ENCODE data around the gene KLF3.

The KLF3 gene

DNA sequence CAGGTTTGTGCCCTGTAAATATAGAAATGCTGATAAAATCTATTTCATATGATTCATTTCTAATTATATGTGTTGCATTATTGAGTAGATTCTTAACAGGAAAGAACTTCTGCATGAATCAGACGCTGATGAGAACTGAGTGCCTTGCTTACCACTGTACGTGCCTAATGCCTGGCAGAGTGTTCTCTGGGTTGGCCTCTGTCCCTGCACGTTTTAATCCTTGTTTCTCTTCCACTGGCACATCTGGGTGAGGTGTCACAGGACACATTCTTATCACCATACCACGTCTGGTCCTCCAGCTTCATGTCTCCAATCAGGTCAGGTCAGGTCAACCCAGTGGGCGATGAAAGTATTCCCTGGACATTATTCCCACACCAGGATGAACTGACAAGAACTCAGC lies 53.6 kb downstream of the KLF3 start:
- intact Hi-C loops (cut with DNase I; ENCODE audit: low total_unique reads), result no loop called here
- H3K27ac ChIP-seq, result no peak overlapping the region
- no peaks in the 10 kb centered on the region for H3K27me3 ChIP-seq
- H3K9me3 ChIP-seq, result no peaks in the 10 kb centered on the region
- TF ChIP-seq, protein P1, sequence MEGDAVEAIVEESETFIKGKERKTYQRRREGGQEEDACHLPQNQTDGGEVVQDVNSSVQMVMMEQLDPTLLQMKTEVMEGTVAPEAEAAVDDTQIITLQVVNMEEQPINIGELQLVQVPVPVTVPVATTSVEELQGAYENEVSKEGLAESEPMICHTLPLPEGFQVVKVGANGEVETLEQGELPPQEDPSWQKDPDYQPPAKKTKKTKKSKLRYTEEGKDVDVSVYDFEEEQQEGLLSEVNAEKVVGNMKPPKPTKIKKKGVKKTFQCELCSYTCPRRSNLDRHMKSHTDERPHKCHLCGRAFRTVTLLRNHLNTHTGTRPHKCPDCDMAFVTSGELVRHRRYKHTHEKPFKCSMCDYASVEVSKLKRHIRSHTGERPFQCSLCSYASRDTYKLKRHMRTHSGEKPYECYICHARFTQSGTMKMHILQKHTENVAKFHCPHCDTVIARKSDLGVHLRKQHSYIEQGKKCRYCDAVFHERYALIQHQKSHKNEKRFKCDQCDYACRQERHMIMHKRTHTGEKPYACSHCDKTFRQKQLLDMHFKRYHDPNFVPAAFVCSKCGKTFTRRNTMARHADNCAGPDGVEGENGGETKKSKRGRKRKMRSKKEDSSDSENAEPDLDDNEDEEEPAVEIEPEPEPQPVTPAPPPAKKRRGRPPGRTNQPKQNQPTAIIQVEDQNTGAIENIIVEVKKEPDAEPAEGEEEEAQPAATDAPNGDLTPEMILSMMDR (IDR thresholded peaks at IDR 0.05), result no peak
- no peak for DNase-seq
- no peaks in the 10 kb centered on the region for H3K4me1 ChIP-seq
- H3K36me3 ChIP-seq, result no peaks in the 10 kb centered on the region
- H3K4me3 ChIP-seq, result no peak overlapping the region

DNA sequence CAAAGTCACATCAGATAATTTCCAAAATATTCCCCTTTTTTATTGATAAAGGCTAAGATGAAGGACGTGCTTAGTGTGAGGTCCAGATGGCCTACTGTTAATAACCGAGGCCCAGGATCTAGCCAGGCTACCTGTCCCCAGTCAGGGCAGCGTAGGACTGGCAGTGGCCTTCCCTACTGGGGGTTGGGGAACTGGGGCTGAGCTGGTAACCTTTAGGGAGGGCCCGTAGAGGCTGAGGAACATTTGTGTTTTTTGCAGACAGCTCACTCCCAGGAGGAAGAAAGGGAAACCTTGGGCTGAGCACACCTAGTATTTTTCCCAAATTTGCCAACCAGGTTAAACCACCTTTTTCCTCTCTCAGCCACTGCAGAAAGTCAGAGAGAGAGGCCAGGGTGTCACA lies 59.1 kb downstream of the KLF3 start:
- H3K4me3 ChIP-seq, result no peak overlapping the region
- H3K9me3 ChIP-seq, result no peaks in the 10 kb centered on the region
- intact Hi-C loops (cut with DNase I; ENCODE audit: low total_unique reads), result no loop called here
- TF ChIP-seq, protein P1 (IDR thresholded peaks at IDR 0.05), result no peak
- H3K27me3 ChIP-seq, result no peaks in the 10 kb centered on the region
- H3K36me3 ChIP-seq, result no peaks in the 10 kb centered on the region
- H3K27ac ChIP-seq, result no peak overlapping the region
- peaks cover 0 to 11% (median 0%) of the 10 kb centered on the region in 4 donors for H3K4me1 ChIP-seq
- DNase-seq, result no peak

DNA sequence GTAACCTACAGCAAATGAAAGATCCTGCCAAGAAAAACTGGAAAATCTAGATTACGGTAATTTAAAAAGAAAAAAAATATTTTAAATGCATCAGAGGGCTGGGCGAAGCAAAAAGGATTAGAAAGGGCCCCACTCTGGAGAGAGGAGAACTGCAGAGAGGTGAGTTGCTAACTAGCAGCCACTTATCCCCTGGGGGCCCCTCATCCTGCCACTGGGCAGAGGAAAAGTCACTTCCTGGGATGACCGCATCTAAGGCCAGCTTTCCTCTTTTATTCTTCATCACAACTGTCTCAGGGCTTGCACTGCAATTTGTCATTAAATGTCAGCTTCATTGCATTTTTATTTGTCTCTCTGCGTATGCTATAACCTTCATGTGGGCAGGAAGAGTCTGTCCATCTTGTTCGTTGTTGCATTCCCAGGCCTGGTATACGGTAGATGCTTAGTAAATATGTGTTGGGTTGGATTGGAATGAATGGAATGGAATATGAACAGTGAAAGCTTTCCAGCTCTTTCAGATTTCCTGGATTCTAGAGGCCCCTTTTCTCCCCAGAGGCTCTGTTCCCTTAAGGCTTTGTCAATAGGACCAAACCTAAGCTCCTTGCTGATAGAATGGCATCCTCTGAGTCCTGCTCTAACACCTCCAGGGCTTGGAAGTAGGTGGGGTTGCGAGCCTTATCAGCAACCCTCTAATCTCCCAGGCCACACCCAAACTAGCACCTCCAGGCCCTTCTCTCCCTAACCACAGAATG lies 59.9 kb downstream of the KLF3 start:
- H3K9me3 ChIP-seq, result no peaks in the 10 kb centered on the region
- TF ChIP-seq, protein P1 (IDR thresholded peaks at IDR 0.05), result no peak
- H3K27me3 ChIP-seq, result no peaks in the 10 kb centered on the region
- no peaks in the 10 kb centered on the region for H3K36me3 ChIP-seq
- DNase-seq, result no peak
- intact Hi-C loops (cut with DNase I; ENCODE audit: low total_unique reads), result no loop called here
- peaks cover 0 to 11% (median 0%) of the 10 kb centered on the region in 4 donors for H3K4me1 ChIP-seq
- no peak overlapping the region for H3K4me3 ChIP-seq
- no peak overlapping the region for H3K27ac ChIP-seq

DNA sequence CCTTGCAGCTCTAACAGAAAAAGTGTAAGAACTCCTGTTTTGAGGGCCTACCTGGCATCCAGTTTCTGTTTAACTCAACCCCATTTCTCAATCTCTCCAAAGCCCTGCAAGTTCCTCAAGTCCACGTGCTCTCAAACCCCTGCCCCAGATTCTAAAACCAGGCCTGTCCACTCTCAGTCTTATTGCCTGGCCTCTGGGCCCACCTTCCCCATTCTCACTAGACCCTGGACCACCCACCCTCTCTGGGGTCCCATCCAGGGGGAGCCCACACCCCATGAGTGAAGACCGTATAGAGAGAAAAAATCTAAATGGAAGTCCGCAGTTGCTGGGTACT lies 60.4 kb downstream of the KLF3 start:
- intact Hi-C loops (cut with DNase I; ENCODE audit: low total_unique reads), result no loop called here
- Histone ChIP-seq H3K9me3 (no peaks in the 10 kb centered on the region), H3K27ac (no peak overlapping the region), H3K4me3 (no peak overlapping the region), H3K27me3 (no peaks in the 10 kb centered on the region), H3K4me1 (peaks cover 0 to 11% (median 0%) of the 10 kb centered on the region in 4 donors), H3K36me3 (no peaks in the 10 kb centered on the region)
- DNase-seq, result no peak
- TF ChIP-seq, protein P1 (IDR thresholded peaks at IDR 0.05), result no peak

DNA sequence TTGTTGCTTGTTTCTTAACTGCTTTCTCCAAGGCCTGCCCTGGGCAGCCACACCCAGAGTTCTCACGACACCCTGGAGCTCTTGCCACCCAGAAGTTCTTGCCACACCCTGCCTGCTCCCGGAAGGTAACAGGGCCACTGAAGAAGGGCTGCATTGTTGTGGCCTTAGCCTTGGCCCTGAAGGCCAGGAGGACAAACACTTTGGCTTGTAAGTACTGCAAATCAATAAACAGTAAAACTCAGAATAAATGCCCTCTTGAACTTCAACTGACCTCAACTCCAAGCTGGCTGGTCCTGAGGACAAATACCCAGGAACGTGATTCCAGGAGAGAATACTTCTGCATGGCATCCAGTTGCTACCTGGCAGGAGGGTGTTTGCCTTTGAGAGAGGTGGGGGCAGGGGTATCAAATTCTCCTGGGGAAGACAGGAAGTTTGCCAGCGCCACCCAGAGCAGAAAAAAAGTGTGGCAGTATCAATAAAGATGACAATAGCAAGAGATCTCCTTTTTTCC lies 64.7 kb downstream of the KLF3 start:
- TF ChIP-seq, protein P1 (IDR thresholded peaks at IDR 0.05), result no peak
- no peak for DNase-seq
- Histone ChIP-seq H3K4me1 (peaks cover 0 to 13% (median 3%) of the 10 kb centered on the region in 4 donors), H3K27me3 (no peaks in the 10 kb centered on the region), H3K27ac (no peak overlapping the region), H3K36me3 (no peaks in the 10 kb centered on the region), H3K4me3 (no peak overlapping the region), H3K9me3 (no peaks in the 10 kb centered on the region)
- intact Hi-C loops (cut with DNase I; ENCODE audit: low total_unique reads), result no loop called here
